DND-41 (cell line): ENCODE measurements around the gene ANKRD6.

ENCODE experiments used
- CTCF ChIP-seq: IDR thresholded peaks from 2 replicates; pipeline ENCODE4 v1.5.1; 2012; ENCODE audit warnings: borderline replicate concordance, low read length, moderate library complexity, mild to moderate bottlenecking; ENCODE audit not compliant: poor library complexity, severe bottlenecking; ENCODE audit errors: extremely low read depth
- EZH2 ChIP-seq: IDR thresholded peaks from 3 replicates; pipeline ENCODE4 v1.6.1; 2012; ENCODE audit warnings: borderline replicate concordance, low read depth, mild to moderate bottlenecking, moderate library complexity, low read length, inconsistent platforms; ENCODE audit not compliant: severe bottlenecking

- TF ChIP-seq CTCF (no peak), EZH2 (no peak)
These were observed 151.6 kb downstream of the ANKRD6 start for GRCh38 chr6:89584539-89584938.
